ENCODE measurements around the gene BACH2. TPM values are rescaled to one million over a fixed set of nuclear protein-coding genes. Genes with fewer than 3 reads are reported as not detected.
A peak's percentile ranks its signal among the peaks of the same experiment; 100 is the strongest.

BACH2 gene
- polyA plus RNA-seq, 2 of the 4 experiments (the other 2 are of a cell fraction): 0.01 to 0.36 TPM

DNA sequence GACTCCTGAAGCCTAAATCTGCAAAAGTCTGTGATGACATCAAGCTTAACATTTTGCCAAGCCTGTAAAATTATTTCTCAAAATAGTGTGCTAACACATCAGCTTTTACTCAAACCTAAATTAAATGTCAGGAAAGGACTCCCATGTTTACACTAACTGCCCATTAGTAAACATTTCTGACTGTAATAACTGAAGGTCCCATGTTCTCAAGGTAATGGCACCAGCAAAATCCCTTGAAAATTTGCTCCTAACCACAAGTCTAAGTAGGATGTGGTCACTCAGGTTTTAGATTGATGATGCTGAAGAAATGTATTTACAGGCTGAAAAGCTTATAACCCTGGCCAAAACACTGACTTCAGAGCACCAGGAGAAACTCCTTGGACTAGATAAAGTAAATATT, 33.0 kb downstream of the BACH2 start (continued):
- TF ChIP-seq RAD21 (conservative IDR thresholded peaks at IDR 0.05 in 1 of 2, IDR thresholded peaks at IDR 0.05 in 1 of 2): no peak
- TF ChIP-seq MAFK (IDR thresholded peaks at IDR 0.05; ENCODE audit: partially characterized antibody): no peak
- TF ChIP-seq RARB (CRISPR knock-in tag; IDR thresholded peaks at IDR 0.05): no peak
- TF ChIP-seq FOXS1 (CRISPR knock-in tag; IDR thresholded peaks at IDR 0.05): no peak
- no peak for TF ChIP-seq FOSL2 (IDR thresholded peaks at IDR 0.05)
- TF ChIP-seq FOSL2 (CRISPR knock-in tag; IDR thresholded peaks at IDR 0.05): no peak
- no peak for TF ChIP-seq CHD4 (IDR thresholded peaks at IDR 0.05; ENCODE audit: borderline replicate concordance)
- TF ChIP-seq HDAC2 (IDR thresholded peaks at IDR 0.05): no peak

DNA sequence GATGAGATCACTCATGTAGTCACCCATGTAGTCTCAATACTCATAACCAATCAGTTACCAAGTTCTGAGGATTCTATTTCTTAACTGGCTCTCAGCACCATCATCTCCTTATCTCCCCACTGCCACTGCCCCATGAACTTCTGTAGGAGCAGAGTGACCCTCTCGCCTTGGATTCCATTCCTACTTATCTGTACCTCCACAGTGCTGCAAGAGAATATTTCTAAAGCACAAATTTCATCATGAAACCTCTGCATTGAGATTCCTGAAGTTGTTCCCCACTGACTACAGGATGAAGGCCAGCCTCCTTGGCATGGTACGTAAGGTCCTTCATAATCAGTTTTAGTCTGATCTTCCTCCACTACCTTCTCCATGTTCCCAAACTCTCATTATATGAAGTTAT, 34.8 kb downstream of the BACH2 start:
- H3K4me3 ChIP-seq: no peak overlapping the region
- TF ChIP-seq GATA3 (IDR thresholded peaks at IDR 0.05; ENCODE audit: borderline replicate concordance) (no peak), FOSL2 (IDR thresholded peaks at IDR 0.05) (no peak), FOSL2 (CRISPR knock-in tag; IDR thresholded peaks at IDR 0.05) (no peak), EP300 (IDR thresholded peaks at IDR 0.05) (no peak), RCOR1 (IDR thresholded peaks at IDR 0.05; ENCODE audit: low read depth, low read length) (no peak), NR3C1 (IDR thresholded peaks at IDR 0.05) (no peak), NPAS2 (CRISPR knock-in tag; IDR thresholded peaks at IDR 0.05; ENCODE audit: borderline replicate concordance) (no peak), CBX2 (IDR thresholded peaks at IDR 0.05; ENCODE audit: borderline replicate concordance, low read depth) (no peak), EHF (CRISPR knock-in tag; IDR thresholded peaks at IDR 0.05) (no peak), JUN (IDR thresholded peaks at IDR 0.05) (no peak), NFE2L2 (conservative IDR thresholded peaks at IDR 0.05; ENCODE audit: low read length) (no peak), MYC (IDR thresholded peaks at IDR 0.05; ENCODE audit: borderline replicate concordance, low read length) (no peak), FOXS1 (CRISPR knock-in tag; IDR thresholded peaks at IDR 0.05) (no peak), ZC3H11A (IDR thresholded peaks at IDR 0.05) (no peak), EHMT2 (IDR thresholded peaks at IDR 0.05; ENCODE audit: low read depth) (no peak)
- TF ChIP-seq, protein P1, sequence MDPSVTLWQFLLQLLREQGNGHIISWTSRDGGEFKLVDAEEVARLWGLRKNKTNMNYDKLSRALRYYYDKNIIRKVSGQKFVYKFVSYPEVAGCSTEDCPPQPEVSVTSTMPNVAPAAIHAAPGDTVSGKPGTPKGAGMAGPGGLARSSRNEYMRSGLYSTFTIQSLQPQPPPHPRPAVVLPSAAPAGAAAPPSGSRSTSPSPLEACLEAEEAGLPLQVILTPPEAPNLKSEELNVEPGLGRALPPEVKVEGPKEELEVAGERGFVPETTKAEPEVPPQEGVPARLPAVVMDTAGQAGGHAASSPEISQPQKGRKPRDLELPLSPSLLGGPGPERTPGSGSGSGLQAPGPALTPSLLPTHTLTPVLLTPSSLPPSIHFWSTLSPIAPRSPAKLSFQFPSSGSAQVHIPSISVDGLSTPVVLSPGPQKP (IDR thresholded peaks at IDR 0.05; ENCODE audit: low read depth, low read length): no peak
- no peak overlapping the region for H3K4me2 ChIP-seq
- CTCF ChIA-PET: interaction anchor here (1.0 kb wide), 1 partner anchor 27 kb away, joined by 3 read pairs; no protein-coding TSS in a partner anchor
- DNase-seq (ENCODE audit: low read depth in 1 of 2, low spot score in 1 of 2) (no peak), ATAC-seq (no peak), FAIRE-seq (no peak)
- no peaks in the 10 kb centered on the region for H3K4me1 ChIP-seq
- H3K27ac ChIP-seq: no peak overlapping the region
- WGBS (ENCODE audit: missing lambda C conversion rate): 71% methylated on average over 2 of the region's 2 CpGs
- POLR2A ChIA-PET: no interaction called here
- no peaks in the 10 kb centered on the region for H3K9me3 ChIP-seq

DNA sequence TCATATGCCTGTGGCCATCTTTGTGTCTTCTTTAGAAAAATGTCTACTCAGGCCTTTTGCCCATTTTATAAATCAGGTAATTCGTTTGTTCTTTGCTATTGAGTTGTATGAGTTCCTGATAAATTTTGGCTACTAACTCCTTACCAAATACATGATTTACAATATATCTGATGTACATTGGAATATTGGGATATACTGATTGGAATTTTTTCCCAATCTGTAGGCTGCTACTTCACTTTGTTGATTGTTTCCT, 39.2 kb downstream of the BACH2 start:
- WGBS (ENCODE audit: missing lambda C conversion rate): 64% methylated on average over 1 of the region's 1 CpG
- H3K9me3 ChIP-seq: no peaks in the 10 kb centered on the region
- H3K4me3 ChIP-seq: no peak overlapping the region
- CTCF ChIA-PET: no interaction called here
- H3K27ac ChIP-seq: no peak overlapping the region
- TF ChIP-seq, protein P2, sequence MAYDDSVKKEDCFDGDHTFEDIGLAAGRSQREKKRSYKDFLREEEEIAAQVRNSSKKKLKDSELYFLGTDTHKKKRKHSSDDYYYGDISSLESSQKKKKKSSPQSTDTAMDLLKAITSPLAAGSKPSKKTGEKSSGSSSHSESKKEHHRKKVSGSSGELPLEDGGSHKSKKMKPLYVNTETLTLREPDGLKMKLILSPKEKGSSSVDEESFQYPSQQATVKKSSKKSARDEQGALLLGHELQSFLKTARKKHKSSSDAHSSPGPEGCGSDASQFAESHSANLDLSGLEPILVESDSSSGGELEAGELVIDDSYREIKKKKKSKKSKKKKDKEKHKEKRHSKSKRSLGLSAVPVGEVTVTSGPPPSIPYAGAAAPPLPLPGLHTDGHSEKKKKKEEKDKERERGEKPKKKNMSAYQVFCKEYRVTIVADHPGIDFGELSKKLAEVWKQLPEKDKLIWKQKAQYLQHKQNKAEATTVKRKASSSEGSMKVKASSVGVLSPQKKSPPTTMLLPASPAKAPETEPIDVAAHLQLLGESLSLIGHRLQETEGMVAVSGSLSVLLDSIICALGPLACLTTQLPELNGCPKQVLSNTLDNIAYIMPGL (CRISPR knock-in tag; IDR thresholded peaks at IDR 0.05; ENCODE audit: borderline replicate concordance): no peak
- peak; percentile 52 for TF ChIP-seq MAFK (IDR thresholded peaks at IDR 0.05; ENCODE audit: partially characterized antibody)
- POLR2A ChIA-PET: no interaction called here
- no peak for FAIRE-seq
- no peak for DNase-seq (ENCODE audit: low read depth in 1 of 2, low spot score in 1 of 2)
- ATAC-seq: no peak
- no peak overlapping the region for H3K4me2 ChIP-seq
- H3K4me1 ChIP-seq: no peaks in the 10 kb centered on the region
